ES-I3 (cell line): ENCODE data around the gene EARS2.
"Not testable (repeated sequence)": the region's sequence is repeated elsewhere in the genome, so short reads cannot be mapped to it uniquely, and the experiment has no call there.

Experiments
- H3K36me3 ChIP-seq: 2 replicates; pipeline ENCODE4 v1.6.1; 2013; ENCODE audit warnings: mild to moderate bottlenecking, low read length, control low read depth, moderate library complexity; ENCODE audit not compliant: insufficient read depth
- H3K4me1 ChIP-seq: 2 replicates; pipeline ENCODE4 v1.6.1; 2013; ENCODE audit warnings: mild to moderate bottlenecking, control low read depth, low read length; ENCODE audit not compliant: insufficient read depth
- H3K9ac ChIP-seq: 2 replicates; pipeline ENCODE4 v1.6.1; 2013; ENCODE audit warnings: low read depth, mild to moderate bottlenecking, low read length, moderate library complexity
- H3K9me3 ChIP-seq: 2 replicates; pipeline ENCODE4 v1.6.1; 2013; ENCODE audit warnings: mild to moderate bottlenecking, low read length, moderate library complexity; ENCODE audit not compliant: control insufficient read depth, insufficient read depth

Gene EARS2

GRCh38 chr16:23524886-23525285, 32.3 kb downstream of the EARS2 start:
- H3K36me3 ChIP-seq, result peaks cover 18% of the 10 kb centered on the region; the same call in 1 of the 2 replicates
- no peaks in the 10 kb centered on the region for H3K4me1 ChIP-seq

GRCh38 chr16:23523876-23524385, 33.2 kb downstream of the EARS2 start:
- H3K9me3 ChIP-seq, result no peaks in the 10 kb centered on the region
- peaks cover 18% of the 10 kb centered on the region; the same call in 1 of the 2 replicates for H3K36me3 ChIP-seq
- H3K9ac ChIP-seq, result no peak overlapping the region
- H3K4me1 ChIP-seq, result no peaks in the 10 kb centered on the region

More at GRCh38 chr16:23524886-23525285, 32.3 kb downstream of the EARS2 start:
- Histone ChIP-seq H3K9me3 (no peaks in the 10 kb centered on the region), H3K9ac (no peak overlapping the region)

GRCh38 chr16:23523321-23523720, 33.8 kb downstream of the EARS2 start:
- Histone ChIP-seq H3K36me3 (peaks cover 16% of the 10 kb centered on the region; the same call in 1 of the 2 replicates), H3K9me3 (no peaks in the 10 kb centered on the region), H3K4me1 (no peaks in the 10 kb centered on the region)

GRCh38 chr16:23521965-23522364, 35.2 kb downstream of the EARS2 start:
- no peaks in the 10 kb centered on the region for H3K4me1 ChIP-seq
- H3K9me3 ChIP-seq, result no peaks in the 10 kb centered on the region
- H3K9ac ChIP-seq, result no peak overlapping the region
- peaks cover 16% of the 10 kb centered on the region; the same call in 1 of the 2 replicates for H3K36me3 ChIP-seq

More at GRCh38 chr16:23523321-23523720, 33.8 kb downstream of the EARS2 start:
- no peak overlapping the region for H3K9ac ChIP-seq

- H3K9ac ChIP-seq, result no peak overlapping the region
- peaks cover 16% of the 10 kb centered on the region; the same call in 1 of the 2 replicates for H3K36me3 ChIP-seq
- no peaks in the 10 kb centered on the region for H3K9me3 ChIP-seq
- no peaks in the 10 kb centered on the region for H3K4me1 ChIP-seq
These were observed 36.0 kb downstream of the EARS2 start for GRCh38 chr16:23521037-23521743.

- H3K9ac ChIP-seq, result no peak overlapping the region
- H3K36me3 ChIP-seq, result peaks cover 16% of the 10 kb centered on the region; the same call in 1 of the 2 replicates
- no peaks in the 10 kb centered on the region for H3K9me3 ChIP-seq
- no peaks in the 10 kb centered on the region for H3K4me1 ChIP-seq
These were observed 36.6 kb downstream of the EARS2 start for GRCh38 chr16:23520500-23520899.

- Histone ChIP-seq H3K9ac (no peak overlapping the region), H3K4me1 (no peaks in the 10 kb centered on the region), H3K9me3 (no peaks in the 10 kb centered on the region), H3K36me3 (peaks cover 14% of the 10 kb centered on the region; the same call in 1 of the 2 replicates)
These were observed 37.9 kb downstream of the EARS2 start for GRCh38 chr16:23519282-23519681.

- Histone ChIP-seq H3K9me3 (no peaks in the 10 kb centered on the region), H3K36me3 (peaks cover 6% of the 10 kb centered on the region; the same call in 1 of the 2 replicates), H3K4me1 (no peaks in the 10 kb centered on the region), H3K9ac (no peak overlapping the region)
These were observed 38.7 kb downstream of the EARS2 start for GRCh38 chr16:23518435-23518891.

- Histone ChIP-seq H3K4me1 (no peaks in the 10 kb centered on the region), H3K9ac (no peak overlapping the region), H3K9me3 (no peaks in the 10 kb centered on the region), H3K36me3 (no peaks in the 10 kb centered on the region; the same call in 1 of the 2 replicates)
These were observed 40.6 kb downstream of the EARS2 start for GRCh38 chr16:23516366-23517137.

- H3K9ac ChIP-seq, result no peak overlapping the region
- no peaks in the 10 kb centered on the region; the same call in 1 of the 2 replicates for H3K36me3 ChIP-seq
- H3K4me1 ChIP-seq, result no peaks in the 10 kb centered on the region
- H3K9me3 ChIP-seq, result no peaks in the 10 kb centered on the region
These were observed 41.3 kb downstream of the EARS2 start for GRCh38 chr16:23515881-23516280.

GRCh38 chr16:23514381-23515152, 42.6 kb downstream of the EARS2 start:
- no peaks in the 10 kb centered on the region for H3K4me1 ChIP-seq
- no peak overlapping the region for H3K9ac ChIP-seq
- no peaks in the 10 kb centered on the region; the same call in 1 of the 2 replicates for H3K36me3 ChIP-seq
- no peaks in the 10 kb centered on the region for H3K9me3 ChIP-seq

GRCh38 chr16:23512168-23512695, 44.9 kb downstream of the EARS2 start:
- Histone ChIP-seq H3K9me3 (no peaks in the 10 kb centered on the region), H3K9ac (no peak overlapping the region), H3K4me1 (no peaks in the 10 kb centered on the region), H3K36me3 (no peaks in the 10 kb centered on the region)

- H3K36me3 ChIP-seq, result no peaks in the 10 kb centered on the region
- no peaks in the 10 kb centered on the region for H3K9me3 ChIP-seq
- H3K4me1 ChIP-seq, result no peaks in the 10 kb centered on the region
- H3K9ac ChIP-seq, result no peak overlapping the region
These were observed 45.4 kb downstream of the EARS2 start for GRCh38 chr16:23511731-23512130.

GRCh38 chr16:23510915-23511270, 46.3 kb downstream of the EARS2 start:
- H3K36me3 ChIP-seq, result not testable (repeated sequence)

More at GRCh38 chr16:23510915-23511270, 46.3 kb downstream of the EARS2 start:
- peak overlapping the region; percentile 55; the same call in 1 of the 2 replicates for H3K9ac ChIP-seq
- not testable (repeated sequence) for H3K9me3 ChIP-seq, H3K4me1 ChIP-seq
